CD4-positive, CD25-positive, alpha-beta regulatory T cell (primary cell): ENCODE data around the gene DGUOK. TPM values are rescaled to one million over a fixed set of nuclear protein-coding genes. Genes with fewer than 3 reads are reported as not detected.

Experiments used
- ATAC-seq, 2 donors: fragments of 150-1000 bp; cut with Tn5 transposase; one replicate each; pipeline ENCODE4 v1.10.0; 2021; ENCODE audit warnings: low read depth in 2 of 2, moderate number of reproducible peaks in 2 of 2, moderate library complexity in 1 of 2
- DNase-seq, 3 donors: peaks; one replicate each; pipeline versions ENCODE4 v3.0.0 to v3.0.0-alpha.2; 2012 to 2022; ENCODE audit warnings: mixed read lengths in 1 of 3
- H3K27ac ChIP-seq: one replicate; pipeline ENCODE4 v1.7.0; 2013; ENCODE audit warnings: mild to moderate bottlenecking, low read length; ENCODE audit not compliant: insufficient read depth, poor library complexity, severe bottlenecking
- H3K27me3 ChIP-seq: one replicate; pipeline ENCODE4 v1.7.0; 2013; ENCODE audit warnings: low read length; ENCODE audit not compliant: control insufficient read depth, insufficient read depth
- H3K36me3 ChIP-seq: one replicate; pipeline ENCODE4 v1.7.0; 2013; ENCODE audit warnings: mild to moderate bottlenecking, low read length, moderate library complexity; ENCODE audit not compliant: control insufficient read depth, insufficient read depth
- H3K4me1 ChIP-seq: 2 replicates; pipeline ENCODE4 v1.7.0; 2013; ENCODE audit warnings: mild to moderate bottlenecking, low read length; ENCODE audit not compliant: insufficient read depth, control insufficient read depth, poor library complexity, severe bottlenecking
- H3K4me3 ChIP-seq: one replicate; pipeline ENCODE4 v1.7.0; 2013; ENCODE audit warnings: low read depth, mild to moderate bottlenecking, low read length, moderate library complexity
- H3K9me3 ChIP-seq, 2 experiments: 1 replicate in 1 of 2; 2 replicates in 1 of 2; pipeline ENCODE4 v1.7.0; 2013; ENCODE audit warnings: low read length in 2 of 2, mild to moderate bottlenecking in 1 of 2, moderate library complexity in 1 of 2; ENCODE audit not compliant: control insufficient read depth in 2 of 2
- H3K27ac Mint-ChIP-seq, 3 donors: one replicate each; pipeline ENCODE4 v1.8.0; 2020 to 2022; ENCODE audit warnings: mild to moderate bottlenecking in 3 of 3, mixed read lengths in 3 of 3, moderate library complexity in 2 of 3
- H3K27me3 Mint-ChIP-seq: one replicate; pipeline ENCODE4 v1.8.0; 2022; ENCODE audit warnings: mild to moderate bottlenecking, mixed read lengths
- H3K36me3 Mint-ChIP-seq: one replicate; pipeline ENCODE4 v1.8.0; 2020; ENCODE audit warnings: mixed read lengths
- H3K4me1 Mint-ChIP-seq, 4 donors: one replicate each; pipeline ENCODE4 v1.8.0; 2020 to 2022; ENCODE audit warnings: mixed read lengths in 4 of 4, mild to moderate bottlenecking in 1 of 4
- H3K4me3 Mint-ChIP-seq, 4 donors: one replicate each; pipeline ENCODE4 v1.8.0; 2020 to 2022; ENCODE audit warnings: mild to moderate bottlenecking in 4 of 4, mixed read lengths in 4 of 4, moderate library complexity in 3 of 4
- H3K9me3 Mint-ChIP-seq, 7 donors: one replicate each; pipeline ENCODE4 v1.8.0; 2020 to 2022; ENCODE audit warnings: mixed read lengths in 7 of 7, mild to moderate bottlenecking in 3 of 7, moderate library complexity in 2 of 7
- polyA plus RNA-seq, 4 donors: library from polyadenylated mRNA; unstranded; fragments of 300-500 nt; fragmentation: Illumina TruSeq; gene quantifications; one replicate each; pipeline ENCODE4 v1.2.3, GENCODE V29; 2021
- total RNA-seq: library from RNA; stranded (reverse); gene quantifications from one replicate; pipeline ENCODE4 v1.2.3, GENCODE V29; 2022

Gene DGUOK
- total and polyA plus RNA-seq, 5 donors from 2014 or later: 43.5 to 226 (median 188) TPM

DNA sequence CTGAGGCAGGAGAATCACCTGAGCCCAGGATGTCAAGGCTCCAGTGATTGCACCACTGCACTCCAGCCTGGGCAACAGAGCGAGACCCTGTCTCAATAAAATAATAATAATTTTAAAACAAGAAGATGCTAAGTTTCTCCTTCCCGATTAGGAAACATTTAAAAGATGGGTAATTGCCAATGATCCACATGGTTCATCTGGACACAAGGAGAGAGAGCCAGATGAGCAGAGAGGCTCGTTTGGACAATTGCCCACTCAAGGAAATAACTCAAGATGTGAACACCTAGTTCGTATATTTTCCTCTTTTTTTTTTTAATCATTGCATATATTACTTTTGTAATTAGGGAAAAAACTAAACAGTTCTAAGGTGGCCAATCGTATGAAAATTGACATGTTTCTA is 37.5 kb upstream of the DGUOK start:
- no peaks in the 10 kb centered on the region for H3K27me3 ChIP-seq
- no peak overlapping the region for H3K27ac Mint-ChIP-seq
- no peak overlapping the region for H3K4me3 Mint-ChIP-seq
- no peaks in the 10 kb centered on the region for H3K4me1 ChIP-seq
- H3K27ac ChIP-seq: no peak overlapping the region
- peaks cover 6 to 26% (median 10%) of the 10 kb centered on the region in 4 donors for H3K4me1 Mint-ChIP-seq
- no peaks in the 10 kb centered on the region for H3K9me3 ChIP-seq
- H3K36me3 ChIP-seq: no peaks in the 10 kb centered on the region
- H3K36me3 Mint-ChIP-seq: no peaks in the 10 kb centered on the region
- ATAC-seq: no peak
- no peak overlapping the region for H3K4me3 ChIP-seq
- H3K27me3 Mint-ChIP-seq: peaks cover 6% of the 10 kb centered on the region
- no peak for DNase-seq
- peaks cover 0 to 3% (median 0%) of the 10 kb centered on the region in 7 donors for H3K9me3 Mint-ChIP-seq

DNA sequence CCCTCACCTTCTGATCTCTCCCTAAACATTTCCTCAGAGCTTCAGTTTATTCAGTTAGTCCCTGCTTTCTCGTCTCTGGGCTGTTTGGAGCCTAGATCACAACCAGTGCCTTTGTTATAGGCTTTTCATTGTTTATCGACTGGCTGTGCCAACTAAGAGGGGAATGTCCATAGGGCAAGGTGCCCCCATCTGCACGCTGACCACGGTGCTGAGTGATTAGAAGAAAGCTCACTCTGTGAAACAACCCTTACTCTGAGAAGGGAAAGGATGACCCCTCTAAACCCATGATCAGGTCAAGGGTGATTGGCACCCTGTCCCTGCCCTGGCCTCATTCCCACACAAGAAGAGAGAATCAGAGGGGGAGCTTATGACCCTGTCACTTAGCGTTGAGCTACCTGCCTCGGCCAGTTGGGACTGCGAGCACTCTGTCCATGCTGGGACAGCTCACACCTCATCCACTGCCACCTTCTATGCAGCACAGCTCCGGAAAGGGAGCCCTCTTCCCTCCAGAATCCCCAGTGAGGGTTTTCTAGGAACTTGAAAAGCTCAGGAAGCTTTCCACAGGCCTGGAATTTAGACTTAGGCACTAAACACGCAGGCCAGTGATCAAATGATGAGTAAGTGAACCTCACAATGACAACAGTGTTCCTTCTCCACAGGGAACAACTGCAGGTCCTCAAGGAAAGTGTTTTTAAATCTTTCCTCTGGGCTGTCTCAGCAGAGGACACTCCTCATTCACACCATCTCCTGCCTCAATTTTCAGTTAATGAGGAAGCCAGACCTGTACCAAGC is 36.2 kb upstream of the DGUOK start:
- Histone ChIP-seq H3K27ac (no peak overlapping the region), H3K4me3 (no peak overlapping the region), H3K27me3 (no peaks in the 10 kb centered on the region), H3K36me3 (no peaks in the 10 kb centered on the region), H3K9me3 (no peaks in the 10 kb centered on the region), H3K4me1 (no peaks in the 10 kb centered on the region)
- peaks cover 6 to 38% (median 11%) of the 10 kb centered on the region in 4 donors for H3K4me1 Mint-ChIP-seq
- H3K27me3 Mint-ChIP-seq: peaks cover 8% of the 10 kb centered on the region
- DNase-seq (no peak), ATAC-seq (no peak)
- H3K36me3 Mint-ChIP-seq: no peaks in the 10 kb centered on the region
- H3K27ac Mint-ChIP-seq: peak overlapping the region in 1 of 3 donors; percentile 28
- H3K9me3 Mint-ChIP-seq: peaks cover 0 to 3% (median 0%) of the 10 kb centered on the region in 7 donors
- H3K4me3 Mint-ChIP-seq: no peak overlapping the region

GRCh38 chr2:73891276-73891901 is 35.3 kb upstream of the DGUOK start:
- H3K27me3 ChIP-seq: no peaks in the 10 kb centered on the region
- Mint-ChIP-seq H3K4me3 (no peak overlapping the region), H3K36me3 (no peaks in the 10 kb centered on the region), H3K4me1 (peaks cover 6 to 35% (median 9%) of the 10 kb centered on the region in 4 donors), H3K27ac (peak overlapping the region in 2 of 3 donors; percentile 28 to 34), H3K27me3 (peaks cover 4% of the 10 kb centered on the region), H3K9me3 (peaks cover 0 to 2% (median 0%) of the 10 kb centered on the region in 7 donors)
- H3K36me3 ChIP-seq: no peaks in the 10 kb centered on the region
- H3K4me1 ChIP-seq: no peaks in the 10 kb centered on the region
- no peak overlapping the region for H3K4me3 ChIP-seq
- DNase-seq: no peak
- no peak overlapping the region for H3K27ac ChIP-seq
- H3K9me3 ChIP-seq: no peaks in the 10 kb centered on the region
- no peak for ATAC-seq

DNA sequence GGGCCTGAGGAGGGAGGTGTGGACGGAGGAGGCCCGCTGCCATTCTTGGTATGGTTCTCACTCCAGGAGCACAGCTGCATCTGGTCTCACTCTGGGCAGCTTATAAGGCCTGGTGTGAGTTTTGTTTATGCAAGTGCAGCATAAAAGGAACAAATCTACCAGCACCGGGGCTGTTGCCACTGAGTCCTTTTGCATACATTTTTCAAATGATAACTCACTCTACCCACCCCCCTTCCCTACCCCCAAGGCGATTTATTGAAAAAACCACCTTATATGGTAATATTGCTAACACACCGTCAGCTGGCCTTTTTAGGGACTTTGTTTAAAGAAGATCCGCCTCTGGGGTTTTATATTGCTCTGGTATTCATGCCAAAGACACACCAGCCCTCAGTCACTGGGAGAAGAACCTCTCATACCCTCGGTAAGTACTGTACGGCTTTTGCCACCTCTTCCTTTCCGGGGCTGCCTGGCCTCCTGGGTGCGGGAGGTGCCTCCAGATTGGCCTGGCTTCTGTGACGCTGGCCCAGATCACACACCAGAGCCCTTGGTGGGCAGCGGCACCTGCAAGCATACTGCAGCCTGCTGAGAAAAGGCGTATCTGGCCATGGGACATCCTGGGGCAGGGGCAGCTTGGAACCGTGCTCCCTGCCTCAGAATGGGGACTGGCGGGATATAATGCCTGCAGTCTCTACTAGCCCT is 33.9 kb upstream of the DGUOK start, which contains the start of gene ACTG2:
ACTG2 (plus strand) TSS at position 378 of the 699 bp plus-strand sequence. CDS start 8,304 bp downstream, outside the sequence.
- no peaks in the 10 kb centered on the region for H3K27me3 ChIP-seq
- H3K27ac Mint-ChIP-seq: peak within 1 kb of the TSS in 2 of 3 donors; percentile 36 to 41
- H3K36me3 ChIP-seq: no peaks in the 10 kb centered on the region
- ATAC-seq (no peak), DNase-seq (no peak)
- H3K9me3 Mint-ChIP-seq: no peaks in the 10 kb centered on the region
- no peaks in the 10 kb centered on the region for H3K36me3 Mint-ChIP-seq
- H3K4me1 Mint-ChIP-seq: peaks cover 6 to 32% (median 8%) of the 10 kb centered on the region in 4 donors
- no peak within 1 kb of the TSS for H3K4me3 Mint-ChIP-seq
- H3K27ac ChIP-seq: no peak within 1 kb of the TSS
- H3K4me3 ChIP-seq: no peak within 1 kb of the TSS
- peaks cover 4% of the 10 kb centered on the region for H3K27me3 Mint-ChIP-seq
- no peaks in the 10 kb centered on the region for H3K9me3 ChIP-seq
- H3K4me1 ChIP-seq: no peaks in the 10 kb centered on the region

DNA sequence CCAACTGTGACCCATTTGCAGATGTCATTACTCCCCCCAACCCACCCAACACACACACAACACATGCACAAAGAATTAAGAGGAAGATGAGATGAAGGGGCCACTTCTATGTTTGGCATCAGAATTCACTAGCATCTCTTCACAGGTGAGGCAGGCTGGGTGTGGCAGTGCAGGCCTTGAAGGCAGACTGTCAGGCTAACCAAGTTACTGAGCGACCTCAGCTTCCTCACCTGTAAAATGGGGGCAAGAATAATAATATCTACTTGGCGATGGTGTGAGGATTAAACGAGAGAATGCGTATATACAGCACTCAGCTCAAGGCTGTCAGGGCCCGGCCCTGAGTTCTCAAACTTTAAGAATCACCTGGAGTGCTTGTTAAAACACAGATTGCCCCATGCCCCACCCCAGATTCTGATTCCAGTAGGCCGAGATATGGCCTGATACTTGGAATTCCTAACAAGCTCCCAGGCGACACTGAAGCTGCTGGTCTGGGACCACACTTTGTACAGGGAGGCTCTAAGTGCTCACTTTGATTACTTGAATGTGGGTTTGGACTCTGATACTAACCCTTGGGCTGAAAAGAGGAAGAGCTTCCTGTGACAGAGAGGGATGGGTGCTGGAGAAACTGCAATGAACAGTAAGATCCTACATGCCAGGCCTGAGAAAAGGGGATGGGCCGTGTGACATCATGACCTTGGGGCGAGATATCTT is 32.8 kb upstream of the DGUOK start:
- no peak for ATAC-seq
- peak overlapping the region; percentile 56 to 83 (median 83) for H3K27ac Mint-ChIP-seq

GRCh38 chr2:73894475-73894850 is 32.2 kb upstream of the DGUOK start:
- peaks cover 0 to 23% (median 4%) of the 10 kb centered on the region in 4 donors for H3K4me1 Mint-ChIP-seq
- H3K36me3 Mint-ChIP-seq: no peaks in the 10 kb centered on the region
- Histone ChIP-seq H3K36me3 (no peaks in the 10 kb centered on the region), H3K4me1 (no peaks in the 10 kb centered on the region), H3K4me3 (no peak overlapping the region), H3K27ac (no peak overlapping the region), H3K9me3 (no peaks in the 10 kb centered on the region), H3K27me3 (no peaks in the 10 kb centered on the region)
- peak overlapping the region; percentile 56 to 83 (median 83) for H3K27ac Mint-ChIP-seq
- H3K27me3 Mint-ChIP-seq: peaks cover 4% of the 10 kb centered on the region
- ATAC-seq (no peak), DNase-seq (no peak)
- no peaks in the 10 kb centered on the region for H3K9me3 Mint-ChIP-seq
- H3K4me3 Mint-ChIP-seq: no peak overlapping the region

More for the DNA sequence above, 32.8 kb upstream of the DGUOK start:
- H3K9me3 ChIP-seq: no peaks in the 10 kb centered on the region
- no peaks in the 10 kb centered on the region for H3K9me3 Mint-ChIP-seq
- DNase-seq: peak in 1 of 3 donors; percentile 30
- peaks cover 4% of the 10 kb centered on the region for H3K27me3 Mint-ChIP-seq
- no peak overlapping the region for H3K27ac ChIP-seq
- H3K36me3 ChIP-seq: no peaks in the 10 kb centered on the region
- H3K4me1 ChIP-seq: no peaks in the 10 kb centered on the region
- peaks cover 0 to 23% (median 4%) of the 10 kb centered on the region in 4 donors for H3K4me1 Mint-ChIP-seq
- no peaks in the 10 kb centered on the region for H3K36me3 Mint-ChIP-seq
- H3K4me3 ChIP-seq: no peak overlapping the region
- no peak overlapping the region for H3K4me3 Mint-ChIP-seq
- H3K27me3 ChIP-seq: no peaks in the 10 kb centered on the region

- Histone ChIP-seq H3K9me3 (no peaks in the 10 kb centered on the region), H3K4me3 (no peak overlapping the region), H3K27me3 (no peaks in the 10 kb centered on the region), H3K27ac (no peak overlapping the region), H3K4me1 (no peaks in the 10 kb centered on the region), H3K36me3 (no peaks in the 10 kb centered on the region)
- Mint-ChIP-seq H3K4me1 (peaks cover 0 to 23% (median 4%) of the 10 kb centered on the region in 4 donors), H3K36me3 (no peaks in the 10 kb centered on the region), H3K4me3 (peak overlapping the region in 1 of 4 donors; percentile 44), H3K27me3 (peaks cover 4% of the 10 kb centered on the region), H3K9me3 (no peaks in the 10 kb centered on the region), H3K27ac (peak overlapping the region; percentile 38 to 83 (median 83))
- no peak for DNase-seq
- ATAC-seq: no peak
Measured at GRCh38 chr2:73894877-73895276, 31.8 kb upstream of the DGUOK start.
